ENCODE measurements around the gene RASL10B.

GRCh38 chr17:35725058-35725457, 6.4 kb upstream of the RASL10B start:
- TF ChIP-seq CTCF (IDR thresholded peaks at IDR 0.05) (no peak), POLR2A (IDR thresholded peaks at IDR 0.05) (no peak)
